Measurements from ENCODE around the gene FKBP14. TPM values are rescaled to one million over a fixed set of nuclear protein-coding genes. Genes with fewer than 3 reads are reported as not detected.

The FKBP14 gene
- total RNA-seq, 3 donors from 2014 or later (not counting 1 experiment from before 2014, with no cell fraction given): 11.1 to 13.4 (median 11.9) TPM

DNA sequence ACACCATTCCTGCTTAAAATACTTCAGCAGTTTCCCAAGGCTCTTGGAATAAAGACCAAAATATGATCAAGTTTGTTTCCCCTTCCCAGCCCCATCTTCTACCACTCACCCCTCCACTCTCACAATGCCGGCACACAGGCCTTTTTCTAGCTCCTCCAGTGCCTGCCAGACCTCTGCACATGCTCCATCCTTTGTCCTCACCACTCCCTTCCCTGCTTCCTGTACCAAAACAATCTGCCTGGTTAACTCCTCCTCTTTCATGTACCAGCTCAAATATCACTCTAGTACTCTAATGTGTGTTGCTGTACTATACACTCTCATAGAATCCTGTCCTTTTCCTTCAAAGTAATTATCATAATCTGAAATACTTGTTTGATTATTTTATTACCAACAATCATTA is 56.3 kb downstream of the FKBP14 start:
- Histone ChIP-seq H3K36me3 (ENCODE audit: control insufficient read depth, insufficient read depth, low read length) (no peaks in the 10 kb centered on the region), H3K9me3 (ENCODE audit: control insufficient read depth, insufficient read depth, low read length) (no peaks in the 10 kb centered on the region), H3K4me1 (ENCODE audit: control insufficient read depth, insufficient read depth, low read length) (no peaks in the 10 kb centered on the region), H3K4me3 (ENCODE audit: low read length) (no peak overlapping the region), H3K27me3 (ENCODE audit: control insufficient read depth, insufficient read depth, low read length) (no peaks in the 10 kb centered on the region), H3K27ac (ENCODE audit: low read length) (no peak overlapping the region)
- ATAC-seq: no peak
- Mint-ChIP-seq H3K4me3 (no peak overlapping the region), H3K27ac (peak overlapping the region in 1 of 2 donors; percentile 2), H3K9me3 (no peaks in the 10 kb centered on the region), H3K4me1 (peaks cover 30 to 36% of the 10 kb centered on the region in 2 donors), H3K36me3 (no peaks in the 10 kb centered on the region), H3K27me3 (ENCODE audit: low read depth in 2 of 2) (no peaks in the 10 kb centered on the region)
- TF ChIP-seq, protein P1, sequence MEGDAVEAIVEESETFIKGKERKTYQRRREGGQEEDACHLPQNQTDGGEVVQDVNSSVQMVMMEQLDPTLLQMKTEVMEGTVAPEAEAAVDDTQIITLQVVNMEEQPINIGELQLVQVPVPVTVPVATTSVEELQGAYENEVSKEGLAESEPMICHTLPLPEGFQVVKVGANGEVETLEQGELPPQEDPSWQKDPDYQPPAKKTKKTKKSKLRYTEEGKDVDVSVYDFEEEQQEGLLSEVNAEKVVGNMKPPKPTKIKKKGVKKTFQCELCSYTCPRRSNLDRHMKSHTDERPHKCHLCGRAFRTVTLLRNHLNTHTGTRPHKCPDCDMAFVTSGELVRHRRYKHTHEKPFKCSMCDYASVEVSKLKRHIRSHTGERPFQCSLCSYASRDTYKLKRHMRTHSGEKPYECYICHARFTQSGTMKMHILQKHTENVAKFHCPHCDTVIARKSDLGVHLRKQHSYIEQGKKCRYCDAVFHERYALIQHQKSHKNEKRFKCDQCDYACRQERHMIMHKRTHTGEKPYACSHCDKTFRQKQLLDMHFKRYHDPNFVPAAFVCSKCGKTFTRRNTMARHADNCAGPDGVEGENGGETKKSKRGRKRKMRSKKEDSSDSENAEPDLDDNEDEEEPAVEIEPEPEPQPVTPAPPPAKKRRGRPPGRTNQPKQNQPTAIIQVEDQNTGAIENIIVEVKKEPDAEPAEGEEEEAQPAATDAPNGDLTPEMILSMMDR (IDR thresholded peaks at IDR 0.05): no peak
- WGBS (ENCODE audit: insufficient coverage): 91% methylated on average over 1 of the region's 1 CpG
- DNase-seq: no peak
- intact Hi-C loops (cut with micrococcal nuclease): no loop called here

DNA sequence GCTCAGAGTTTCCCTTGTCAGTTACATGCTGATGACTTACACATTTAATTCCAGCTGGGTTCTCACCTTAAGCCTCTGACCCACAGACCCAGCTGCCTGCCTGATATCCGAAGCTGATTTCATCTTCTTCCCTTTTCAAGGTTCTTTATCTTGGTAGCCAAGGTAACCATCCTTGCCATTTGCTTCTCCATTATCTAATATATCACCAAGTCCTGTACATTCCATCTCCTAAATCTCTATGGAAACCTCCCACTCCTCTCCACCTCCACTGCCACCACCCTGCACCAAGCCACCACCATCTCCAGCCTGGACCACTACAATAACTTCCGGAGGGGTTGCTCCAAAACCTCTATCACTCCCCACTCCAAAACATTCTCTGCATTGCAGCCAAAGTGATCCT is 56.8 kb downstream of the FKBP14 start:
- no peak overlapping the region for H3K4me3 Mint-ChIP-seq
- peak overlapping the region in 1 of 2 donors; percentile 2 for H3K27ac Mint-ChIP-seq
- H3K27ac ChIP-seq (ENCODE audit: low read length): no peak overlapping the region
- 82% methylated on average over 2 of the region's 2 CpGs for WGBS (ENCODE audit: insufficient coverage)
- intact Hi-C loops (cut with micrococcal nuclease): no loop called here
- no peaks in the 10 kb centered on the region for H3K9me3 ChIP-seq (ENCODE audit: control insufficient read depth, insufficient read depth, low read length)
- H3K36me3 Mint-ChIP-seq: no peaks in the 10 kb centered on the region
- H3K4me1 Mint-ChIP-seq: peaks cover 30 to 36% of the 10 kb centered on the region in 2 donors
- DNase-seq (no peak), ATAC-seq (no peak)
- H3K9me3 Mint-ChIP-seq: no peaks in the 10 kb centered on the region
- no peaks in the 10 kb centered on the region for H3K4me1 ChIP-seq (ENCODE audit: control insufficient read depth, insufficient read depth, low read length)
- no peaks in the 10 kb centered on the region for H3K27me3 Mint-ChIP-seq (ENCODE audit: low read depth in 2 of 2)
- TF ChIP-seq, protein P1 (IDR thresholded peaks at IDR 0.05): no peak
- H3K27me3 ChIP-seq (ENCODE audit: control insufficient read depth, insufficient read depth, low read length): no peaks in the 10 kb centered on the region
- no peak overlapping the region for H3K4me3 ChIP-seq (ENCODE audit: low read length)
- no peaks in the 10 kb centered on the region for H3K36me3 ChIP-seq (ENCODE audit: control insufficient read depth, insufficient read depth, low read length)

DNA sequence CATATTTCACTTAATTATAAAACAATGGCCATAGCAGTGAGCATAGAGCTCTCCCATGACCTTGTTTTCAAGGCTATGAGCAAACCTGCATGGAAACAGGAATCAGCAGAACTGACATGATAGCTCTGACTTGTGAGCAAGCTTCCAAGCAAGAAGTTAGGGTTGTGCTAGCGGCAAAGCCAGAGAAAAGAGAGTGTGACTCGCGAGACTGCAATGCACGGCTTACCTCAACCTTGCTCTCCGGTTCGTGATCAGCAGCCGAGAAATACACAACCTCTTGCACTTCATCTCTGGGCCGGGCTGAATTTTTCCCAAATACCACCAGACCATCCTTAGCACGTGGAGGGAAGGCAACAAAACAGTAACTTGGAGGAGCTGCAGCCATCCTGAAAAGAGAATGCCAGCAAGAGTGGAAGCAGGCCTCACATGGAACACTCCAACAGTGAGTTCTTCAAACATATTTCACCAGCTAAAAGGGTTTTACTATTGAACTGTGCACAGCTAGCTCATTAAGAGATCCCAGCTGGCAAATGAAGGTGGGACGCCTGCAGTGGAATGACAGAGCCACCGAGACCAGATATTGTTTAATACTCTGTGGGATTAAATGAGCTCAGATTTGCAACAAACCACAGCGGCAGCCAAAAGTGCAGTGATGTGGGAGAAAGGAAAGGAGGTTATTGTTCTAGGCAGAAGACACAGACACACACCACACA is 57.7 kb downstream of the FKBP14 start:
- no peaks in the 10 kb centered on the region for H3K36me3 ChIP-seq (ENCODE audit: control insufficient read depth, insufficient read depth, low read length)
- intact Hi-C loops (cut with micrococcal nuclease): no loop called here
- WGBS (ENCODE audit: insufficient coverage): 90% methylated on average over 11 of the region's 12 CpGs
- H3K27me3 ChIP-seq (ENCODE audit: control insufficient read depth, insufficient read depth, low read length): no peaks in the 10 kb centered on the region
- H3K4me3 Mint-ChIP-seq: no peak overlapping the region
- no peak for ATAC-seq
- no peak for DNase-seq
- peaks cover 30 to 36% of the 10 kb centered on the region in 2 donors for H3K4me1 Mint-ChIP-seq
- no peaks in the 10 kb centered on the region for H3K4me1 ChIP-seq (ENCODE audit: control insufficient read depth, insufficient read depth, low read length)
- H3K9me3 Mint-ChIP-seq: no peaks in the 10 kb centered on the region
- no peak overlapping the region for H3K27ac Mint-ChIP-seq
- H3K4me3 ChIP-seq (ENCODE audit: low read length): no peak overlapping the region
- no peak overlapping the region for H3K27ac ChIP-seq (ENCODE audit: low read length)
- no peaks in the 10 kb centered on the region for H3K36me3 Mint-ChIP-seq
- H3K9me3 ChIP-seq (ENCODE audit: control insufficient read depth, insufficient read depth, low read length): no peaks in the 10 kb centered on the region
- H3K27me3 Mint-ChIP-seq (ENCODE audit: low read depth in 2 of 2): no peaks in the 10 kb centered on the region
- TF ChIP-seq, protein P1 (IDR thresholded peaks at IDR 0.05): no peak

DNA sequence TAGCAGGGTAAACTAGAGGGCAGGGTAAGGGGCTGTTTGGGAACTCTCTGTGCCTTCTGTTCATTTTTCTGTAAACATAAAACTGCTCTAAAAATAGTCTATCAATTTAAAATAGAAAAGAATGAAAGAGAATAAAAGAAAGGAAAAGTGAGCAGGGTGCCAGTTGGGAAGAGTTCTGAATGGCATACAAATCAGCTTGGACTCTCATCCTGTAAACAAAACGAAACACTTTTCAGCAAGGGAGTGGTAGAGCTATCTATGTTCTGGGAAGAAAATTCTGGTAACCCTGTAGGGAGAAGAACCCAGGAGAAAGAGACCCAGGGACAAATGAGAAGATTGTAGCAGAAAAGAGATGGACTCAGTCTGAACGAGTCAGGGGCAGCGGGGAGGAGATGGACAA is 61.5 kb downstream of the FKBP14 start:
- intact Hi-C loops (cut with micrococcal nuclease): no loop called here
- Mint-ChIP-seq H3K36me3 (no peaks in the 10 kb centered on the region), H3K4me3 (no peak overlapping the region), H3K27ac (no peak overlapping the region), H3K9me3 (no peaks in the 10 kb centered on the region), H3K27me3 (ENCODE audit: low read depth in 2 of 2) (no peaks in the 10 kb centered on the region), H3K4me1 (peaks cover 13 to 16% of the 10 kb centered on the region in 2 donors)
- no peaks in the 10 kb centered on the region for H3K27me3 ChIP-seq (ENCODE audit: control insufficient read depth, insufficient read depth, low read length)
- TF ChIP-seq, protein P1 (IDR thresholded peaks at IDR 0.05): no peak
- ATAC-seq: no peak
- DNase-seq: no peak
- no peaks in the 10 kb centered on the region for H3K36me3 ChIP-seq (ENCODE audit: control insufficient read depth, insufficient read depth, low read length)
- no peaks in the 10 kb centered on the region for H3K9me3 ChIP-seq (ENCODE audit: control insufficient read depth, insufficient read depth, low read length)
- no peak overlapping the region for H3K4me3 ChIP-seq (ENCODE audit: low read length)
- H3K27ac ChIP-seq (ENCODE audit: low read length): no peak overlapping the region
- no peaks in the 10 kb centered on the region for H3K4me1 ChIP-seq (ENCODE audit: control insufficient read depth, insufficient read depth, low read length)
- 96% methylated on average over 3 of the region's 3 CpGs for WGBS (ENCODE audit: insufficient coverage)

All from natural killer cell (primary cell).